ENCODE measurements around the gene CCNG1. TPM values are rescaled to one million over a fixed set of nuclear protein-coding genes. Genes with fewer than 3 reads are reported as not detected.
A peak's percentile ranks its signal among the peaks of the same experiment; 100 is the strongest.
"Not testable (repeated sequence)": the region's sequence is repeated elsewhere in the genome, so short reads cannot be mapped to it uniquely, and the experiment has no call there.

Gene CCNG1
- total and polyA plus RNA-seq, 7 donors: 74.0 to 145 (median 115) TPM

GRCh38 chr5:163447875-163448274, 10.5 kb downstream of the CCNG1 start:
- ATAC-seq (no peak), DNase-seq (no peak)
- 86 to 88% (median 88%) methylated on average over 3 of the region's 3 CpGs for WGBS, 3 donors
- TF ChIP-seq CTCF (IDR thresholded peaks at IDR 0.05): no peak
- H3K4me1 ChIP-seq: peaks cover 11% of the 10 kb centered on the region
- H3K4me3 ChIP-seq: no peak overlapping the region
- peaks cover 0 to 96% of the 10 kb centered on the region in 2 donors for H3K36me3 ChIP-seq (ENCODE audit: insufficient read depth in 1 of 2, low read depth in 1 of 2)
- intact Hi-C loops (cut with DNase I): no loop called here
- no peaks in the 10 kb centered on the region for H3K27me3 ChIP-seq (ENCODE audit: insufficient read depth in 3 of 3, low read length in 2 of 3)
- H3K9me3 ChIP-seq: no peaks in the 10 kb centered on the region
- no peak overlapping the region for H3K27ac ChIP-seq

- H3K4me1 ChIP-seq: peaks cover 11% of the 10 kb centered on the region
- H3K27me3 ChIP-seq (ENCODE audit: insufficient read depth in 3 of 3, low read length in 2 of 3): no peaks in the 10 kb centered on the region
- no peak for ATAC-seq
- H3K9me3 ChIP-seq: no peaks in the 10 kb centered on the region
- no peak for TF ChIP-seq CTCF (IDR thresholded peaks at IDR 0.05)
- no peak overlapping the region for H3K4me3 ChIP-seq
- peaks cover 0 to 97% of the 10 kb centered on the region in 2 donors for H3K36me3 ChIP-seq (ENCODE audit: insufficient read depth in 1 of 2, low read depth in 1 of 2)
- DNase-seq: no peak
- intact Hi-C loops (cut with DNase I): no loop called here
- no peak overlapping the region for H3K27ac ChIP-seq
These were observed 11.1 kb downstream of the CCNG1 start for GRCh38 chr5:163448491-163448890.

- H3K36me3 ChIP-seq (ENCODE audit: insufficient read depth in 1 of 2, low read depth in 1 of 2): peaks cover 0 to 97% of the 10 kb centered on the region in 2 donors
- ATAC-seq: no peak
- intact Hi-C loops (cut with DNase I): no loop called here
These were observed 14.1 kb downstream of the CCNG1 start for GRCh38 chr5:163451489-163451888.

GRCh38 chr5:163453705-163454104, 16.3 kb downstream of the CCNG1 start:
- no peaks in the 10 kb centered on the region for H3K9me3 ChIP-seq
- 91 to 95% (median 94%) methylated on average over 1 of the region's 1 CpG for WGBS, 3 donors
- DNase-seq (no peak), ATAC-seq (no peak)
- peaks cover 14% of the 10 kb centered on the region for H3K4me1 ChIP-seq
- H3K4me3 ChIP-seq: no peak overlapping the region
- H3K27me3 ChIP-seq (ENCODE audit: insufficient read depth in 3 of 3, low read length in 2 of 3): no peaks in the 10 kb centered on the region
- no peak overlapping the region for H3K27ac ChIP-seq
- intact Hi-C loops (cut with DNase I): no loop called here
- H3K36me3 ChIP-seq (ENCODE audit: insufficient read depth in 1 of 2, low read depth in 1 of 2): peaks cover 0 to 81% of the 10 kb centered on the region in 2 donors
- no peak for TF ChIP-seq CTCF (IDR thresholded peaks at IDR 0.05)

More at GRCh38 chr5:163451489-163451888, 14.1 kb downstream of the CCNG1 start:
- WGBS, 3 donors: 97 to 99% (median 97%) methylated on average over 8 of the region's 8 CpGs
- Histone ChIP-seq H3K27ac (no peak overlapping the region), H3K27me3 (ENCODE audit: insufficient read depth in 3 of 3, low read length in 2 of 3) (no peaks in the 10 kb centered on the region), H3K4me3 (no peak overlapping the region), H3K9me3 (no peaks in the 10 kb centered on the region), H3K4me1 (no peaks in the 10 kb centered on the region)
- no peak for DNase-seq
- TF ChIP-seq CTCF (IDR thresholded peaks at IDR 0.05): no peak

GRCh38 chr5:163455406-163455805, 18.0 kb downstream of the CCNG1 start:
- H3K36me3 ChIP-seq (ENCODE audit: insufficient read depth in 1 of 2, low read depth in 1 of 2): peaks cover 0 to 65% of the 10 kb centered on the region in 2 donors

More at GRCh38 chr5:163455406-163455805, 18.0 kb downstream of the CCNG1 start:
- intact Hi-C loops (cut with DNase I); H3K27ac ChIP-seq; H3K27me3 ChIP-seq (ENCODE audit: insufficient read depth in 3 of 3, low read length in 2 of 3); H3K4me3 ChIP-seq; H3K9me3 ChIP-seq; ATAC-seq: not testable (repeated sequence)
- 97% methylated on average over 17 of the region's 17 CpGs for WGBS, 3 donors
- peaks cover 17% of the 10 kb centered on the region for H3K4me1 ChIP-seq
- DNase-seq: peak in 1 of 2 donors; percentile 14

Data from psoas muscle (tissue), 8 donors.